Muscle of leg (tissue), 11 donors: Measurements from ENCODE around the gene RRAGC. TPM values are rescaled to one million over a fixed set of nuclear protein-coding genes. Genes with fewer than 3 reads are reported as not detected.

Source experiments
- DNase-seq: peaks from one replicate; pipeline ENCODE4 v3.0.0; 2013
- H3K27ac ChIP-seq: one replicate; pipeline ENCODE4 v1.5.1; 2013; ENCODE audit warnings: mild to moderate bottlenecking, low read length, control low read depth
- H3K27me3 ChIP-seq: one replicate; pipeline ENCODE4 v1.6.1; 2013; ENCODE audit warnings: low read length; ENCODE audit not compliant: control insufficient read depth, insufficient read depth
- H3K36me3 ChIP-seq: one replicate; pipeline ENCODE4 v1.6.1; 2013; ENCODE audit warnings: low read length; ENCODE audit not compliant: control insufficient read depth, insufficient read depth
- H3K4me1 ChIP-seq: one replicate; pipeline ENCODE4 v1.6.1; 2013; ENCODE audit warnings: low read length; ENCODE audit not compliant: control insufficient read depth, insufficient read depth
- H3K4me3 ChIP-seq: one replicate; pipeline ENCODE4 v1.5.1; 2013; ENCODE audit warnings: low read length, control low read depth
- H3K9me3 ChIP-seq: replicated peaks from 2 replicates; pipeline ENCODE4 v1.6.1; 2013; ENCODE audit warnings: low read depth, low read length; ENCODE audit not compliant: control insufficient read depth
- WGBS: methylation state at CpG from one replicate; pipeline ENCODE4 v1.1.5; 2013; ENCODE audit warnings: missing lambda C conversion rate; ENCODE audit not compliant: insufficient coverage; 5-methylcytosine and 5-hydroxymethylcytosine counted together
- polyA plus RNA-seq, 8 donors: library from polyadenylated mRNA; unstranded; fragments of 120-200 nt; gene quantifications; one replicate each; pipeline versions ENCODE4 v1.2.1 to v1.2.3, GENCODE V29; 2013; ENCODE audit warnings: inconsistent platforms in 1 of 8, low replicate concordance in 1 of 8; ENCODE audit not compliant: insufficient read length in 8 of 8, insufficient read depth in 1 of 8
- total RNA-seq: library from RNA; stranded (reverse); fragments of 120-200 nt; gene quantifications from one replicate; pipeline ENCODE4 v1.2.4, GENCODE V29; 2013

The RRAGC gene
- total and polyA plus RNA-seq, 9 donors, result 13.6 to 26.2 (median 20.7) TPM

- Histone ChIP-seq H3K4me3 (no peak overlapping the region), H3K4me1 (peaks cover 4% of the 10 kb centered on the region), H3K36me3 (no peaks in the 10 kb centered on the region), H3K27ac (no peak overlapping the region), H3K9me3 (peaks cover 9% of the 10 kb centered on the region), H3K27me3 (peaks cover 19% of the 10 kb centered on the region)
- 63% methylated on average over 2 of the region's 5 CpGs for WGBS
- DNase-seq, result peak; percentile 13
These were observed 69.9 kb downstream of the RRAGC start for GRCh38 chr1:38789498-38790169.

GRCh38 chr1:38788341-38789336 is 70.9 kb downstream of the RRAGC start:
- H3K27me3 ChIP-seq, result peaks cover 29% of the 10 kb centered on the region

More at GRCh38 chr1:38788341-38789336, 70.9 kb downstream of the RRAGC start:
- H3K4me3 ChIP-seq, result no peak overlapping the region
- no peak overlapping the region for H3K27ac ChIP-seq
- H3K9me3 ChIP-seq, result peaks cover 8% of the 10 kb centered on the region
- H3K36me3 ChIP-seq, result no peaks in the 10 kb centered on the region
- WGBS, result 22% methylated on average over 5 of the region's 15 CpGs
- peaks cover 8% of the 10 kb centered on the region for H3K4me1 ChIP-seq
- DNase-seq, result no peak

Other genes starting within 250 kb of the RRAGC start
- gene MYCBP, start 13.6 kb upstream of the RRAGC start, total RNA-seq, result 10.5 TPM
- gene MYCBP, start 13.6 kb upstream of the RRAGC start, polyA plus RNA-seq, result 10 to 100 TPM; 20.9 to 29.6 (median 23.6) TPM
- not detected for gene GJA9, start 21.8 kb upstream of the RRAGC start, total RNA-seq
- under 1 TPM in 3 of 8 donors, not detected in 5; 0.18 to 0.24 (median 0.24) TPM for gene GJA9, start 21.8 kb upstream of the RRAGC start, polyA plus RNA-seq
- 0.35 TPM for gene RHBDL2, start 82.1 kb upstream of the RRAGC start, total RNA-seq
- 1 to 10 TPM in 1 of 8 donors, under 1 TPM in 7; 0.35 to 1.1 (median 0.60) TPM for gene RHBDL2, start 82.1 kb upstream of the RRAGC start, polyA plus RNA-seq
- 21.4 TPM for gene AKIRIN1, start 131.5 kb upstream of the RRAGC start, total RNA-seq
- gene AKIRIN1, start 131.5 kb upstream of the RRAGC start, polyA plus RNA-seq, result 10 to 100 TPM; 32.4 to 44.1 (median 39.0) TPM
- gene NDUFS5, start 166.6 kb upstream of the RRAGC start, total RNA-seq, result 452 TPM
- gene NDUFS5, start 166.6 kb upstream of the RRAGC start, polyA plus RNA-seq, result 100 to 1,000 TPM; 248 to 410 (median 285) TPM